ENCODE data around the gene MCC.

The MCC gene

GRCh38 chr5:113151641-113152379 is 336.4 kb downstream of the MCC start:
- Mint-ChIP-seq H3K9me3 (peaks cover 0 to 2% of the 10 kb centered on the region in 2 donors), H3K36me3 (no peaks in the 10 kb centered on the region)
- no peak for DNase-seq

GRCh38 chr5:113150821-113151220 is 337.4 kb downstream of the MCC start:
- Mint-ChIP-seq H3K36me3 (no peaks in the 10 kb centered on the region), H3K9me3 (peaks cover 0 to 2% of the 10 kb centered on the region in 2 donors), H3K4me3 (no peak overlapping the region), H3K27me3 (peaks cover 15 to 16% of the 10 kb centered on the region in 2 donors), H3K27ac (no peak overlapping the region), H3K4me1 (peaks cover 0 to 2% of the 10 kb centered on the region in 2 donors)
- DNase-seq (no peak), ATAC-seq (replicated peaks) (no peak)

More at GRCh38 chr5:113151641-113152379, 336.4 kb downstream of the MCC start:
- H3K27ac Mint-ChIP-seq: no peak overlapping the region
- no peak overlapping the region for H3K4me3 Mint-ChIP-seq
- no peak for ATAC-seq (replicated peaks)
- H3K4me1 Mint-ChIP-seq: peaks cover 0 to 2% of the 10 kb centered on the region in 2 donors
- peaks cover 11% of the 10 kb centered on the region in 2 donors for H3K27me3 Mint-ChIP-seq

- Mint-ChIP-seq H3K9me3 (peaks cover 0 to 2% of the 10 kb centered on the region in 2 donors), H3K27ac (no peak overlapping the region), H3K4me1 (peaks cover 0 to 2% of the 10 kb centered on the region in 2 donors), H3K27me3 (peaks cover 15 to 16% of the 10 kb centered on the region in 2 donors), H3K36me3 (no peaks in the 10 kb centered on the region), H3K4me3 (no peak overlapping the region)
- DNase-seq: no peak
- ATAC-seq (replicated peaks): no peak
Observed at GRCh38 chr5:113150221-113150620, 338.0 kb downstream of the MCC start.

GRCh38 chr5:113147537-113147936 is 340.7 kb downstream of the MCC start:
- no peaks in the 10 kb centered on the region for H3K9me3 Mint-ChIP-seq
- ATAC-seq (replicated peaks) (no peak), DNase-seq (no peak)
- H3K27me3 Mint-ChIP-seq: peaks cover 17% of the 10 kb centered on the region in 2 donors
- no peak overlapping the region for H3K27ac Mint-ChIP-seq
- no peak overlapping the region for H3K4me3 Mint-ChIP-seq
- H3K4me1 Mint-ChIP-seq: peaks cover 0 to 2% of the 10 kb centered on the region in 2 donors
- no peaks in the 10 kb centered on the region for H3K36me3 Mint-ChIP-seq

- H3K27me3 Mint-ChIP-seq: peaks cover 17% of the 10 kb centered on the region in 2 donors
- DNase-seq (no peak), ATAC-seq (replicated peaks) (no peak)
- peaks cover 0 to 2% of the 10 kb centered on the region in 2 donors for H3K4me1 Mint-ChIP-seq
- H3K27ac Mint-ChIP-seq: no peak overlapping the region
- H3K36me3 Mint-ChIP-seq: no peaks in the 10 kb centered on the region
- H3K9me3 Mint-ChIP-seq: no peaks in the 10 kb centered on the region
- no peak overlapping the region for H3K4me3 Mint-ChIP-seq
Observed at GRCh38 chr5:113147101-113147508, 341.1 kb downstream of the MCC start.

- Mint-ChIP-seq H3K27me3 (peaks cover 17 to 20% of the 10 kb centered on the region in 2 donors), H3K4me1 (peaks cover 0 to 2% of the 10 kb centered on the region in 2 donors), H3K36me3 (no peaks in the 10 kb centered on the region), H3K4me3 (no peak overlapping the region), H3K9me3 (no peaks in the 10 kb centered on the region), H3K27ac (no peak overlapping the region)
- DNase-seq: no peak
- no peak for ATAC-seq (replicated peaks)
Observed at GRCh38 chr5:113145757-113146387, 342.4 kb downstream of the MCC start.

GRCh38 chr5:113142186-113142585 is 346.1 kb downstream of the MCC start:
- Mint-ChIP-seq H3K9me3 (peaks cover 0 to 2% of the 10 kb centered on the region in 2 donors), H3K4me1 (no peaks in the 10 kb centered on the region), H3K36me3 (no peaks in the 10 kb centered on the region), H3K27ac (no peak overlapping the region), H3K27me3 (peaks cover 31% of the 10 kb centered on the region in 2 donors), H3K4me3 (no peak overlapping the region)
- DNase-seq (no peak), ATAC-seq (replicated peaks) (no peak)

GRCh38 chr5:113140837-113141671 is 347.2 kb downstream of the MCC start:
- DNase-seq (no peak), ATAC-seq (replicated peaks) (no peak)
- Mint-ChIP-seq H3K27ac (no peak overlapping the region), H3K9me3 (peaks cover 0 to 2% of the 10 kb centered on the region in 2 donors), H3K36me3 (no peaks in the 10 kb centered on the region), H3K27me3 (peaks cover 27 to 32% of the 10 kb centered on the region in 2 donors), H3K4me1 (no peaks in the 10 kb centered on the region), H3K4me3 (no peak overlapping the region)

GRCh38 chr5:113133211-113133975 is 354.9 kb downstream of the MCC start:
- DNase-seq: no peak
- H3K4me1 Mint-ChIP-seq: no peaks in the 10 kb centered on the region
- no peak overlapping the region for H3K4me3 Mint-ChIP-seq
- no peaks in the 10 kb centered on the region for H3K36me3 Mint-ChIP-seq
- no peak for ATAC-seq (replicated peaks)
- H3K9me3 Mint-ChIP-seq: peaks cover 0 to 2% of the 10 kb centered on the region in 2 donors
- H3K27ac Mint-ChIP-seq: no peak overlapping the region
- H3K27me3 Mint-ChIP-seq: peaks cover 8 to 17% of the 10 kb centered on the region in 2 donors

- no peaks in the 10 kb centered on the region for H3K36me3 Mint-ChIP-seq
Observed at GRCh38 chr5:113132564-113132963, 355.7 kb downstream of the MCC start.

GRCh38 chr5:113128641-113129330 is 359.5 kb downstream of the MCC start:
- Mint-ChIP-seq H3K36me3 (no peaks in the 10 kb centered on the region), H3K27me3 (peaks cover 6 to 14% of the 10 kb centered on the region in 2 donors), H3K4me3 (no peak overlapping the region), H3K9me3 (peaks cover 0 to 7% of the 10 kb centered on the region in 2 donors), H3K27ac (no peak overlapping the region), H3K4me1 (no peaks in the 10 kb centered on the region)
- ATAC-seq (replicated peaks) (no peak), DNase-seq (no peak)

More at GRCh38 chr5:113132564-113132963, 355.7 kb downstream of the MCC start:
- Mint-ChIP-seq H3K9me3 (peaks cover 0 to 2% of the 10 kb centered on the region in 2 donors), H3K27ac (no peak overlapping the region), H3K4me1 (no peaks in the 10 kb centered on the region), H3K4me3 (no peak overlapping the region), H3K27me3 (peaks cover 7 to 12% of the 10 kb centered on the region in 2 donors)
- DNase-seq (no peak), ATAC-seq (replicated peaks) (no peak)

GRCh38 chr5:113128082-113128481 is 360.2 kb downstream of the MCC start:
- H3K4me1 Mint-ChIP-seq: no peaks in the 10 kb centered on the region
- peaks cover 0 to 7% of the 10 kb centered on the region in 2 donors for H3K9me3 Mint-ChIP-seq
- H3K4me3 Mint-ChIP-seq: no peak overlapping the region
- ATAC-seq (replicated peaks): no peak
- no peak overlapping the region for H3K27ac Mint-ChIP-seq
- DNase-seq: no peak
- peaks cover 13 to 14% of the 10 kb centered on the region in 2 donors for H3K27me3 Mint-ChIP-seq
- H3K36me3 Mint-ChIP-seq: no peaks in the 10 kb centered on the region

- Mint-ChIP-seq H3K36me3 (no peaks in the 10 kb centered on the region), H3K4me3 (no peak overlapping the region), H3K27ac (no peak overlapping the region), H3K4me1 (no peaks in the 10 kb centered on the region), H3K27me3 (peaks cover 14% of the 10 kb centered on the region in 2 donors), H3K9me3 (peaks cover 0 to 7% of the 10 kb centered on the region in 2 donors)
- no peak for DNase-seq
- ATAC-seq (replicated peaks): no peak
Observed at GRCh38 chr5:113127021-113127420, 361.2 kb downstream of the MCC start.

Measured in stimulated activated naive B cell treated with anti-CD40 and anti-IgM and Interleukin-4, amounts not matched to agents 10 μg/mL and 1 μg/mL and 100 μg/mL, for 72 hours (primary cell).